Measurements from ENCODE around the gene RNF44. TPM values are rescaled to one million over a fixed set of nuclear protein-coding genes. Genes with fewer than 3 reads are reported as not detected.

The RNF44 gene
- total RNA-seq, 1 experiment from 2014 or later, result 113 TPM

DNA sequence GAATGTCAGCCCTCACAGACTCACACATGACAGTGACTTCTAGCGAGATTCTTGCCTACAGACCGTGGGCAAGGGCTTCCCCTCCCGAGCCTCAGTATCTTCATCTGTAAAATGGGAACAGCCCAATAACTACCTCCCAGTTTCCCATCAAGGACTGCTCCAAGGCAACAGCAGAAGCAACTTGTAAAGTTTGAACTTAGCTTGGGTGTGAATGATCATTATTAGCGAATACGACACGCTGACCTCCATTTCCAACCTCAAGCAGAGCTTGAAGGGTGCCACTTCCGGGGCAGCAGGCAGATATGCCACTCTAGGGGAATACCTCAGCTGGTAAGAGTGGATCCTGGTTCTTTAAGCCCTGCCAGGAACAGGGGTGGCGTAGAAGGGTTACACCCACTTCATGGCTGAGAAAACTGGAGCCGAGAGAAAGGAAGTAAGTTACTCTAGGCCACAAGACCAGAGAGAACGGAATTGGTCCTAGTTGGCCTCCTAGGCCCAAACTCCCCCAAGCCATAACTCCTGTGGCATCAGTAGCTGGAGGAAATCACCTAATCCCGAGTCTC, 2.0 kb downstream of the RNF44 start:
- in situ Hi-C loops (cut with HindIII; ENCODE audit: low pct_unique_long_range_greater_than_20kb, low sequenced_read_pairs), result no loop called here
- no peak for ATAC-seq

DNA sequence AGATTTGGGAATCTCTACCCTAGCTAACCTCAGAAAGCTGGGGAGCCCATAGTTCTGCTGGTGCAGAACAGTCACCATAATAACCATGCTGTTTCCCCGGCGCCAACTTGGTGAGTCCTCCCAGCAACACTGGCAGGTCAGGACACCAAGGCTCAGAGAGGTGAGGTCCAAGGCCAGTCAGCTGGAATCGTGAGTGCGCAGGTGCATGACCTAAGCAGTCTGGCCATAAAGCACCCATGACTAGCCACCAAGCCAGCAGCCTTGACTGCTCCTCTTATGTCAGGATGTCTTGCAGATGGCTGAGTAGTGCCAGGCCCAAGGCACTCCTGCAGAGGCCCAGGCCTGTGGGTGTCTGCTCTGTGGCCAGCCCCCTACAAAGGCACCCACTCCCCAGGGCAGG, 2.6 kb downstream of the RNF44 start:
- ATAC-seq (peak; percentile 2; the same call in 1 of the 2 replicates), DNase-seq (ENCODE audit: low read depth, low spot score) (no peak)
- H3K27me3 ChIP-seq (ENCODE audit: control insufficient read depth, insufficient read depth, low read length), result no peaks in the 10 kb centered on the region
- intact Hi-C loops (cut with micrococcal nuclease; ENCODE audit: unreplicated experiment) (no loop called here), in situ Hi-C loops (cut with HindIII; ENCODE audit: low pct_unique_long_range_greater_than_20kb, low sequenced_read_pairs) (no loop called here)
- ChIA-PET POLR2A (no interaction called here), CTCF (no interaction called here)
- H3K4me3 ChIP-seq (ENCODE audit: low read depth in 2 of 2, low read length in 2 of 2), result peak overlapping the region; percentile 97 to 98
- no peaks in the 10 kb centered on the region for H3K9me3 ChIP-seq (ENCODE audit: control insufficient read depth, insufficient read depth, low read depth, low read length)
- BruUV-seq (replicated peaks), result no TSS peak
- peaks cover 54% of the 10 kb centered on the region for H3K4me1 ChIP-seq (ENCODE audit: control insufficient read depth, insufficient read depth, low read length)
- peaks cover 7% of the 10 kb centered on the region for H3K36me3 ChIP-seq (ENCODE audit: control insufficient read depth, insufficient read depth, low read length)
- TF ChIP-seq TCF7L2 (IDR thresholded peaks at IDR 0.05; ENCODE audit: low read depth, low read length), result no peak
- TF ChIP-seq POLR2AphosphoS5 (IDR thresholded peaks at IDR 0.05; ENCODE audit: low read depth, low read length), result no peak
- no peak for TF ChIP-seq SIN3A (IDR thresholded peaks at IDR 0.05; ENCODE audit: borderline replicate concordance, insufficient read depth, low read depth, low read length)
- no peak for TF ChIP-seq REST (IDR thresholded peaks at IDR 0.05; ENCODE audit: insufficient read depth in 1 of 2, low read depth in 2 of 2, low read length in 1 of 2)
- TF ChIP-seq, protein P1, sequence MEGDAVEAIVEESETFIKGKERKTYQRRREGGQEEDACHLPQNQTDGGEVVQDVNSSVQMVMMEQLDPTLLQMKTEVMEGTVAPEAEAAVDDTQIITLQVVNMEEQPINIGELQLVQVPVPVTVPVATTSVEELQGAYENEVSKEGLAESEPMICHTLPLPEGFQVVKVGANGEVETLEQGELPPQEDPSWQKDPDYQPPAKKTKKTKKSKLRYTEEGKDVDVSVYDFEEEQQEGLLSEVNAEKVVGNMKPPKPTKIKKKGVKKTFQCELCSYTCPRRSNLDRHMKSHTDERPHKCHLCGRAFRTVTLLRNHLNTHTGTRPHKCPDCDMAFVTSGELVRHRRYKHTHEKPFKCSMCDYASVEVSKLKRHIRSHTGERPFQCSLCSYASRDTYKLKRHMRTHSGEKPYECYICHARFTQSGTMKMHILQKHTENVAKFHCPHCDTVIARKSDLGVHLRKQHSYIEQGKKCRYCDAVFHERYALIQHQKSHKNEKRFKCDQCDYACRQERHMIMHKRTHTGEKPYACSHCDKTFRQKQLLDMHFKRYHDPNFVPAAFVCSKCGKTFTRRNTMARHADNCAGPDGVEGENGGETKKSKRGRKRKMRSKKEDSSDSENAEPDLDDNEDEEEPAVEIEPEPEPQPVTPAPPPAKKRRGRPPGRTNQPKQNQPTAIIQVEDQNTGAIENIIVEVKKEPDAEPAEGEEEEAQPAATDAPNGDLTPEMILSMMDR (IDR thresholded peaks at IDR 0.05), result no peak
- peak overlapping the region; percentile 99 for H3K27ac ChIP-seq (ENCODE audit: low read length)

More for the DNA sequence above, 2.0 kb downstream of the RNF44 start:
- TF ChIP-seq TCF7L2 (IDR thresholded peaks at IDR 0.05; ENCODE audit: low read depth, low read length) (no peak), POLR2AphosphoS5 (IDR thresholded peaks at IDR 0.05; ENCODE audit: low read depth, low read length) (peak; percentile 45)
- TF ChIP-seq, protein P1 (IDR thresholded peaks at IDR 0.05), result no peak
- ChIA-PET POLR2A (interaction anchor here (0.6 kb wide), 1 partner anchor 165 kb away, joined by 8 read pairs; no protein-coding TSS in a partner anchor), CTCF (interaction anchor here (0.7 kb wide), 1 partner anchor 8 kb away, joined by 3 read pairs; no protein-coding TSS in a partner anchor)
- no peak for DNase-seq (ENCODE audit: low read depth, low spot score)
- H3K36me3 ChIP-seq (ENCODE audit: control insufficient read depth, insufficient read depth, low read length), result peaks cover 6% of the 10 kb centered on the region
- no TSS peak for BruUV-seq (replicated peaks)
- intact Hi-C loops (cut with micrococcal nuclease; ENCODE audit: unreplicated experiment), result no loop called here
- peak overlapping the region; percentile 97 to 98 for H3K4me3 ChIP-seq (ENCODE audit: low read depth in 2 of 2, low read length in 2 of 2)
- no peaks in the 10 kb centered on the region for H3K27me3 ChIP-seq (ENCODE audit: control insufficient read depth, insufficient read depth, low read length)
- H3K27ac ChIP-seq (ENCODE audit: low read length), result peak overlapping the region; percentile 99
- peaks cover 56% of the 10 kb centered on the region for H3K4me1 ChIP-seq (ENCODE audit: control insufficient read depth, insufficient read depth, low read length)
- no peaks in the 10 kb centered on the region for H3K9me3 ChIP-seq (ENCODE audit: control insufficient read depth, insufficient read depth, low read depth, low read length)
